Femur (tissue), 1 donor: Measurements from ENCODE around the gene PDC.
"Not testable (repeated sequence)": the region's sequence is repeated elsewhere in the genome, so short reads cannot be mapped to it uniquely, and the experiment has no call there.

Source experiments
- DNase-seq: peaks from one replicate; pipeline ENCODE4 v3.0.0-alpha.2; 2017

The PDC gene

DNA sequence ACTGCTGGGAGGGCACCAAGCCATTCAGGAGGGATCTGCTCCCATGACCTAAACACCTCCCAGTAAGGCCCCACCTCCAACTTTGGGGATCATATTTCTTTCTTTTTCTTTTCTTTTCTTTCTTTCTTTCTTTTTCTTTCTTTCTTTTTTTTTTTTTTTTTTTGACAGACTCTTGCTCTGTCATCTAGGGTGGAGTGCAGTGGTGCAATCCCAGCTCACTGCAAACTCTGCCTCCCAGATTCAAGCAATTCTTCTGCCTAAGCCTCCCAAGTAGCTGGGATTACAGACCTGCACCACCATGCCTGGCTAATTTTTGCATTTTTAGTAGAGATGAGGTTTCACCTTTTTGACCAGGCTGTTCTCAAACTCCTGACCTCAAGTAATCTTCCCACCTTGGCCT, 4.6 kb upstream of the PDC start:
- not testable (repeated sequence) for DNase-seq

DNA sequence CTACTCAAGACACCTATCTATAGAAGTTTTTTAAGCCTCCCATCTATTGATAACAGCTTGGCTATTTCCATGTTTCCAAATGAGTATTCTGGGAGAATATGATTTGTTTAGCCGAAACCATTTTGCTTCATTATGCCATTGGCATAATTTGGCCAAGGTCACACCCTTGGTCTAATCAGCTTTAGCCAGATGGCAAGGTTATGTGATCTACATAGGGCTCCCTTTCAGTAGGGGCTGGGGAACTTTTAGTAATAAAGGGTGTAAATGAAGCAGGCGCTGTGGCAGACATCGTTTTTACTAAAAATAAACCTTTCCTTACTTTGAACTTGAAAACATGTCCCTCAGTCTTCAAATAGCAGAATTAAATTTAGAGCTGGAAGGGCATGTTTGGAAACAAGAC, 3.0 kb upstream of the PDC start:
- DNase-seq = no peak

DNA sequence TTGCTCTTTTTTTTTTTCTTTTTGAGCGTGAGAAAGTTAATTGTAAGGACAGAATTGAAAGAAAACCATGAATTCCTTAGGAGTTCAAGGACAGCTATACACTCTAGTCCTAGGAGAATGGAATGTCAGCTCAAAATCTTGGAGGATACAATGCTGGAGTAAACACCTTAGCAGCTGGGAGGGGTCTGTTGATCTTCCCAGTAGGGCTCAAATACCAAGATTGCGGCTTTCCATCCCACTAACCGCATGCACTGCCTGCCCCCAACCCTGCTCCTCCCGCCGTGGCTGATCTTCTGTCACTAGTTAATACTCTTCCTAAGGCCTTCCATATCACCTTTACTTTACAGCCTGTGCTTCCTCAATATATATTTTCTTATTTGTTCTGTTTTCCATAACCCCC, 2.6 kb upstream of the PDC start:
- DNase-seq = no peak

DNA sequence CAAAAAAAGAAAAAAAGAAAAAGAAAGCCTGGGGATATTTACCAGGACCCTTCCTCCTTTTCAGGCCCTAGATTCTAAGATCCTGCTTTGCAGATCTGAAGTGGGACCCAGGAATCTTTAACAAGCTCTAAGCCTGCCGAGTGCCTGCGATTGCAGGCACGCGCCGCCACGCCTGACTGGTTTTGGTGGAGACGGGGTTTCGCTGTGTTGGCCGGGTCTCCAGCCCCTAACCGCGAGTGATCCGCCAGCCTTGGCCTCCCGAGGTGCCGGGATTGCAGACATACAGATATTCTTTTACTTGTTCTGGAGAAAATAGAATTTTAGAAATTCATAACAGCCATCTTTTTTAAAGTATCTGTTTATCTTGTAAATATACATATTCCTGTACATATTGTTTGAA, 1.8 kb downstream of the PDC start:
- DNase-seq = not testable (repeated sequence)

DNA sequence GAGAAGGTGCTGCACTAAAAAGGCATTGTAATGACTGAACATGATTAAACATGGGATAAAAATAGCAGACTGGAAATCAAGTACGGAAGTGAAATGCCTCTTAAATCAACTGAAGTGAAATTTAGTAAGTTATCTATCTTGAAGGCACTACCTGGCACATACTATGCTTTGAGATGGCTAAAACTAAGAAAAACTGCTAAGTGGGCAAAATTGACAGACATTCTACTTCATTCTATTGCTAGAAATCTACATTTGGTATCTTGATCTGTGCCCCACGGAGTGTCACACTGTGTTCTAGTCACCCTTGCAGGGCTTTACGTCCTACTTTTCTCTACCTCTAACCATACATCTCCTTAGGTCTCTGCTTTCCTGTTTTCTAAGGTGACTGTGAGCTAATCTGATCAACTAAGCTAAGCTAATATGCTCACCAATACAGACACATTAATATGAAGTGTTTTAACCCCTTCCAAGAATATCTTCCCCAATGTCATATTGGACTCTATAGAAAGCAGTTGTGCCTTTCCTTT, 4.1 kb downstream of the PDC start:
- no peak for DNase-seq

DNA sequence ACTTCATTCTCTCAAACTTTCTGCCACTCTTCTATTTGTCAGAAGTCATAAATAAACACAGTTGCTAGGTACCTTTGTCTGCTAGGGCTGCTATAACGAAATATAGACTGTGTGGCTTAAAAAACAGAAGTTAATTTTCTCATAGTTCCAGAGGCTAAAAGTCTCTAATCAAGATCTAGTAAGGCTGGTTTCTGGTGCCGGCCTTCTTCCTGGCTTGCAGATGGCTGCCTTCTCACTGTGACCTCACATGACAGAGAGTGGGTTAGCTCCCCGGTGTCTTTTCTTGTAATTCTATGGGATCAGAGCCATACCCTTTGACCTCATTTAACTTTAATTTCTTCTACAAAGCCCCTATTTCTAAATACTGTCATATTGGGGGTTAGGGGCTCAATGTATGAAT, 5.9 kb downstream of the PDC start:
- DNase-seq = no peak

DNA sequence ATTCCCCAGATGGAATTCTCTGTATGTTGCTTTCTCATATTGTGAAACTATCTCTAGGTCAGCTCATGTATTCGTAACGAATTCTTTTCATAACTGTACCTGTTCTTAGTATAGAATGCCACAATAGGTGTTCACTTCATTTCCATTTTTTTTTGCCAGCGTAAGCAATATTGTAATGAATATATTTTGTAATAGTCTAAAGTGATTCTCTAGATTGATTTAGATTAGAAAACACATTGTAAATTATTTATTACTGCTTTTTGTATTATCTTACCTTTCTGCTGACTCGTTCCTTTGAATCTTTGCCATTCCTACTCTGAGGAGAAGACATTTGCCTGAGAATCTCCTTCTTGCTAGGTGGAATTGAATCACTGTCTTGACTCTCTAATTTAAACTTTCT, 14.8 kb downstream of the PDC start:
- DNase-seq = no peak

DNA sequence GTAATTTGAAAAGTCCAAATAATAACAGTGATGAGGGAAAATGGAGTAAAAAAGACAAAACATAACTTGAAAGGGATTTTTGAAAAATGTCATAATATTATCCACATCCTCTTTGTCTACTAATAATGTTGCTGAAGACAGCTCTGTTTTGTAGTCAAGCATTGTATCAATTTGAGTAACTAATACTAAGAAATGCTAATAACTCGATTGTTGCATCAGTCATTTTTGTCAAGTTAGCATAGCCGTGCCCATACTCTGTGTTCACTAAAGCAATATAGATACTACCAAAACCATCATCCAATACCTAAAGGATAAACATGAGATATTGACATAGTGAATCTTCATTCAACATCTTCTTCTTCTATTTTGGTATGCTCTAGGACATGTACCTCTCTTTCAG, 17.3 kb downstream of the PDC start:
- no peak for DNase-seq

DNA sequence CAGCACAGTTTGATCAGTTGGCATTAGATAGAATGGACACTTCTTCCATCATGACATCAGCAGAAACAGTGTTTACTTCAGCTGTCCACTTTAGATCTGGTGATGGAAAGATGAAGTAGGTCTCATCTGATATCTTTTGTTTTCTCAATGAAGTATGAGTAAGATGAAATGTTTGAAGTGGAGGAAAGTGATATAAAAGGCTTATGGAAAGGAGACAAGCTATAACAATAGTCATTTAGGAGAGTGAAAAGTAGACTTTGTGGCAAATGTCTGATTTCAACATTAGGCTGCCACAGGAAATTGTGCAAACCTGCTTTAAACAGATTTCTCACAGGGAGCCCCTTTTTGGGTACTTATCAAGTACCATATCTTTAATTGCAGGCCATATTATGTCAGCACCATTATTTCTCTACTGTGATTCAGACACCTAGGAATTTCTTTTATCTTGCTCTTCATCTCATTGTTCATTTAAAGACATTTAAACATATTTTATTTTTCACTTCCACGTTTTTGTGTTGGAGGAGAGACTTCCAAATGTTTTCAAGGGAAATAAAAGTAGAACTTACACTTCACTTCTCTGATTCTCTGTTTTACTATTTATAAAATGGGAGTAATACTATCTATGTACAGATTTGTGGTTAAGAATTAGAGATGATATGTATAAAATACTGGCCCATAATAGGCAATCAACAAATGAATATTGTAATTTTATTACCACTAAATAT, 18.1 kb downstream of the PDC start:
- DNase-seq = no peak

DNA sequence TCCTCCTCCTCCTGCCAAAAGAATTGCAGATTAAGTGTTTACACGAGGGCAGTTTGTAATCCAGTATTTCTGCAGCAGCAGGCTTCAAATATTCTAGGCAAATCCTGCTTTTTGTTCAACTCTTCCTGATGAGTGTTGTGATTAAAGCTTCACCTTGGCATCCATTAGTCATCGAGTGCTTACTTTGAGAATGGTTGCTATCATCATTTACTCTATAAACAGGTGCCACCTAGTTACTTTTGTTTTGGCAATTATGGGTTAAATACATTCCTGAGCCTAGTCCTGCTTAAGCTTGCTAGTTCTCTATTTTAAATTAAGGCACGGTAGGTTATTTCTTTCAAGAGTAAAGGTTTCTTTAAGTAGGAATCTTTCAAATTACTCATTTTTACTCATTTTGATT, 20.3 kb downstream of the PDC start:
- DNase-seq = no peak

DNA sequence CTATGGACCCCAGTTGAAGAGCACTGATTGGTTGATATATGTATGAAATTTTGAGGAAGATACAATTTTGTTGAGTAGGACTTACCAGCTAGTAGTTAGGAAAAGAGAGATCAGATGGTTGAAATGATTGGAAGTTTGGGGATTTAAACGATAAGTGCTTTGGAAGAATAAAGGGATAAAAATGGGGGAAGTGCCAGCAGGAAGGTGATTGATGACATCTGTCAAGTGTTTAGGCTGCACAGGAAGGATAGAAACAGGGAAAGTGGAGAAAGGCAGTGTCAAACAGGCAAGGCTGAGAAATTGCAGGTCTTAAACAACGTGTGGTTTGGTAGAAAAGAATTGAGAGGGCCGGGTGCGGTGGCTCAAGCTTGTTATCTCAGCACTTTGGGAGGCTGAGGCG, 22.3 kb downstream of the PDC start:
- DNase-seq = no peak

DNA sequence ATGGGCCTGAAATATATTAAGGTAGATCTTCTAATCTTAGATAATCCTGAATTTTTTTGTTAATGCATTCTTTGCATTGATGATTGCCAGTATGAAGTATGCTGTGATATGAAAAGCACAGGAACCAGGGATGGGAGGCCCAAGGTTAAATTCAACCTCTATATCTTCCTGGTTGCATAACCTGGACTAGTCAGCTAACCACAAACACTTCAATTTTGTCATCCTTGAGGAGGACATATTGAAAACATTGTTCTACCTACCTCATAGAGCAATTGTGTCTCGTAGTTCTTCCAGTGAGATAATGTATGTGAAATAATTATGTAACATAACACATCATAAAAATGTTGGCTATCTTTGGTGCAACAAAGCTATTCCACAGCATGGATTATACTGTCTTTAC, 25.6 kb downstream of the PDC start:
- no peak for DNase-seq

DNA sequence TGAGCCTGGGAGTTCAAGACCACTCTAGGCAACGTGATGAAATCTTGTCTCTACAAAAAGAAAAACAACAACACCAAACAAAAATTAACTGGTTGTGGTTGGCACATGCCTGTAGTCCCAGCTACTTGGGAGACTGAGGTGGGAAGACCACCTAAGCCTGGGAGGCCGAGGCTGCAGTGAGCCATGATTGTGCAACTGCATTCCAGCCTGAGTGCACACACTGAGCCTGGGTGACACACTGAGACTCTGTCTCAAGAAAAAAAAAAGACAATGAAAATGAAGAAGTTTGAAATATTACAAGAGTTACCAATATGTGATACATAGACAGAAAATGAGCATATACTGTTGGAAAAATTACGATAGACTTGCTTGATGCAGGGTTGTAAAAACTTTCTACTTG, 31.9 kb downstream of the PDC start:
- DNase-seq = no peak

DNA sequence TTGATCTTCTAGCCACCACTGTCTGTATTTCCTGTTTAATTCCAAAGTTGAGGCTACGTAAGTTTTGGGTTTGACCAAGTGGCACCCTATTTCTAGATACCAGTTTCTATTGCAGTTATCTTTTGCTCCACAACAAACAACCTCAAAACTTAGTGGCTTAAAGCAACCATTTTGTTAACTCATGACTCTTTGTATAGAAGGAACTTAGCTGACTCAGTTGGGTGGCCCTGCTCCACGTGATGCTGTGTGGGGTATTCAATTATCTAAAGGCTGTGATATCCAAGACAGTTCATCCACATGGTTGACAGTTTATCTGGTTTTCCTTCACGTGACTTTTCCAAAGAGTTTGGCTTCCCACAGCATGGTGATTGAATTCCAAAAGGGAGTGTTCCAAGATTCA, 34.8 kb downstream of the PDC start:
- DNase-seq = no peak

DNA sequence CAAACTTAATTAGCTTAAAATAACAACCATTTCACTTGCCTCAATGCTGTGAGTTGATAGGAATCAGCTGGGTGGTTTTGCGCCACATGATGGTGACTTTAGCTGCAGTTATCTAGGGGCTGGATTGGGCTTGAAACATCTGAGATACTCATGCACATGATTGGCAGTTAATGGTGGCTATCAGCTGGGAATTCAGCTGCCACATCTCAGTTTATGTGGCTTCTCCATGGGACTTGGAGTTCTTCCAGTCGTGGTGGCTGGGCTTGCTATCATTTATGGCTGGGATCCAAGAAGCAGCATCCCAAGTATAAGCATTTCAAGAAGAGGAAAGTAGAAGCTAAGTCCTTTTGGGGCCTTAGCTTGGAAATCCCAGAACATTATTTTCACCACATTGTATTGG, 36.4 kb downstream of the PDC start:
- peak; percentile 17 for DNase-seq

DNA sequence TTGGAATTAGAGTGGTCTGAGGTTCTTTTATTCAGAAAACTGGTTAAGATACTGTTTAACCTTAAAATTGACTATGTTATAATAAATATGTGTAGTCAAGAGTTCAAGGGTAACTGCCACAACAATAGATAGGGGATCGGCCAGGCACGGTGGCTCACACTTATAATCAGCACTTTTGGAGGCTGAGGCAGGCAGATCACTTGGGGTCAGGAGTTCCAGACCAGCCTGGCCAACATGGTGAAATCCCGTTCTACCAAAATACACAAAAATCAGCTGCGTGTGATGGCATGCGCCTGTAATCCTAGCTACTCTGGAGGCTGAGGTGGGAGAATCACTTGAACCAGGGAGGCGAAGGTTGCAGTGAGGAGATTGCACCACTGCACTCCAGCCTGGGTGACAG, 39.5 kb downstream of the PDC start:
- no peak for DNase-seq

DNA sequence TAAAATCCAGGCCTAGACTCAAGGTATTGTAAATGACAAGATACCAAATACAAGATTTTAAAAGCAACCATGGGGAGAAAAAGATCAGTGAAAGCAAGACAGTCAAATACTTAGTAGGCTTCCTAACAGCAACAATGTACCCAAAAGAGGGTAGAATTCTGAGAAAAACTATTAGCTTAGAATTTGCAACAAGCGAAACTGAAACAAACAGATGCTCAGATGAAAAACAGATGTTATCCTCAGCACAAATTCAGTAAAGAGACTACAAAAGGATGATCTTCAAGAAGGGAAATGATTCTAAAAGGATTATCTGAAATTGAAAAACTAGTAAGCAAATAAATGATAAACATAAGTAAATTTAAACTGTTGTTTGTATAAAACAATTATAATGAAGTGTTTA, 40.0 kb downstream of the PDC start:
- no peak for DNase-seq

DNA sequence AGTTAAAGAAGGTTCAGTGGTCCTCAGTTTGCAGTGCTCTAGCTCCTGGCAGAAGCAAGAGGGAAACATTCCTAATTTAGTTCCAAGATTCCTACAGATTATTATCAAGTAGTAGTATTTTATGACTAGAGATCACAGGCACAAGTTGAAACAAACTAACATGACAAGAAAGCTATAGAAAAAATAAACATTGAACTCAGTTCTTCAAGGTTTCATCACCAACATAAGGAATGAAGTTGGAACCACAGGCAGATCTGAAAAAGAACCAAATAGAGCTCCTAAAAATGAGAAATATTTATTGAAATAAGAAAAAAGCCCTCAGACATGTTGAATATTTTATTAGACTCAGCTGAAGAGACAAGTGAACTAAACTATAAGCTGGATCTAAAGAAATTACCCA, 40.6 kb downstream of the PDC start:
- DNase-seq = no peak

DNA sequence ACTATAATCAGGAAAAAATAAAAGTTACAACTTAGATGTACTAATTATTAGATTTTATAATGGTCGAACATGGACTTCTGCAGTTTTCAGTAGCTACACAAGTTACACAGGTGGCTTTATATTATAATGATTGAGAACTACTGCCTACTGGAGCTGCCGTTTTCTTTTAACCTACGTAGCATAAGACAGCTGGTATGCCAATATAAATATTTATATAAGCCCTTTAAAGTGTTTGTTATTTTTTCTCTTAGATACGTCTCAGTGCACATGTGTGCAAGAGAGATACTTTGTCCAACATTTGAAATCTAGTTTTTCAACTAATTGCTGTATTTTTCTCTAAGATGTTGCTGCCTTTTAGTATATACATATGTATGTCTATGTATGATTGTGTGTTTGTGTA, 42.4 kb downstream of the PDC start:
- no peak for DNase-seq

DNA sequence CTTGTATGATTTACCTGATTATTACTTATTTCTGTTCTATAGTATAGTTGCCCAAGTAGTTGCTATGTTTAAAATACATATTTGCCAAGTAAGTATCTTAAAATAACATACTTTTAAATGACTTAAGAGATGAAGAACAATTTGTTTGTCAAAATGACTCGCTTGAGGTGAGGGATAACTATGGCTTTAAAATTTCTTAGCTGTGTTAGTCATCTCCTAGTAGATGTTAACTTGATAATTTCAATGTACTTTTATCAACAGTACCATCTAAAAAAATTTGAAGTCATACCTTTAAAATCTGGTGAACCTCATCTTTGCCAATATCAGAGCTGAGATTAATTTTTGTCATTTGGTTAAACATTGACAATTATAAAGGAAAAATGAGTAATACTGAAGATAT, 47.6 kb downstream of the PDC start:
- DNase-seq = no peak

DNA sequence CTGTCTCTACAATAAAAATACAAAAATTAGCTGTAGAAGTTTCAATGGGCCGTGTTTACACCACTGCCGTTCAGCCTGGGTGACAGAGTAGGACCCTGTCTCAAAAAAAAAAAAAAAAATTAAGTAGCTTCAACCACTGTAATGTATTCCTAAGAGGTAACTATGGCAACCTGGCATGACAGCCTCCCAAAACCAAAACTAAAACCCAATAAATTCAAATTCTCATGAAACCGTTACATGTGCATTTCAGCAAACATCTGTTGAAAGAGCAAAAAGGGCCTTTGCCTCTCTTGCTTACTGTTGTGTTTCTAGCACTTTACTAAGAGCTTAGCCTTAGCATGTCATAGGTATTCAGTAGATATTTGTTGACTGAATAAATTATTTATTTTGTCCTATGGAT, 51.8 kb downstream of the PDC start:
- DNase-seq = no peak

DNA sequence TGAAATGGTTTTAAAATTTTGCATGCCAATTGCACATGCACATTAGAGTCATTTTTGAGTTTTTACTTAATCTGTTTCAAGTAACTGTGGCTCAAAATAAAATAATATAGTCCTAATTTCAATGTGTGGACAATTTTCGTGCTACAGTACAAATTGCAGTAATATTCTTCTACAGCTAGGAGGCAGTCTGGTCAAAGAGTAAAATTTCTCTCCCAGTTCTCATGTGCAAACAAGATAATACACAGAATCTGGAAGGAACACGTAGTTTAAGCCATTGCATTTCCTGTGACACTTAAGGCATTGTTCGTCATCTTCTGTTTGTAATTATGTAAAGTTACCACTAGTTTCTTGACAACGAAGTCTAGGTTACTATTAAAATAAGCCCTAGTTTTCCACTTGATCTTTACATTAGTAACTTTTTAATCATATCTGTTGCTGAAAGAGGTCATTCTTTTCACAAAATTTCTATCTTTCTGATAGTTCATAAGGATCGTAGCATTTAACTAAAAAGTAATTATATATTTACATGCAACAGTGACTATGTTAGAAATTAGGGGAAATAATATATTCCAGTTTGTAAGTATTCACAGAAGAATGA, 56.4 kb downstream of the PDC start:
- no peak for DNase-seq

DNA sequence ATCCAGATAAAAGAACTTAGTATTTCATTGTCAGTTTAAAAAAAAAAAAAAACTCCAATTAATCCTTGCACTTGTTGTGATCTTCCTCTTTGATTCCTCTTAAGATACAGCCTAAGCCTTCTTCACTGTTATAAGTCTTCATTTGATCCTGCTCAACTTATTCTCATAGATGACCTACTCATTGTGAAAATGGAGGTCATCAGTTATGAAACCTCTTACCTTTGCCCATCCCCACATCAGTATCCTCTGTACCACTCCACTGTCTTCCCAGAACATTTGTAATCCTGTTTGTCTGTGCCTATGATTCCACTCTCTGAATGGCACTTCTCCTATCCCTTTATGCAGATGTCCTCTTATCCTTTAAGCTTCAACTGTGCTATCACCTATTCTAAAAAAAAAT, 57.3 kb downstream of the PDC start:
- no peak for DNase-seq

DNA sequence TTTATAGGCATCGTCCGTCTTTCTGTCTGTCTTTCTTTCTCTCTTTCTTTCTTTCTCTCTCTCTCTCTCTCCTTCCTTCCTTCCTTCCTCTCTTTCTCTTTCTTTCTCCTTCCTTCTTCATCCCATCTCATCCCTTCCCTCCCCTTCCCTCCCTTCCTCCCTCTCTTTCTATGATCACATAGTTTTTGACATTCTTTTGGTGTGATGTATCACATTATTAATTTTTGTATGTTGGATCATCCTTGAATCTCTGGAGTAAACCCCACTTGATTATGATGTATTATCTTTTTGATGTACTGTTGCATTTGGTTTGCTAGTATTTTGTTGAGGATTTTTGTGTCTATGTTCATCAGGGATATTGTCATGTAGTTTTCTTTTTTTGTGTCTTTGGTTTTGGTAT, 59.5 kb downstream of the PDC start:
- DNase-seq = not testable (repeated sequence)
